ENCODE measurements around the gene RERE.

- no peak for TF ChIP-seq CTCF (IDR thresholded peaks at IDR 0.05)
- TF ChIP-seq GABPA (IDR thresholded peaks at IDR 0.05; ENCODE audit: low read depth): no peak
- TF ChIP-seq FOXJ3 (CRISPR knock-in tag; IDR thresholded peaks at IDR 0.05): no peak
- TF ChIP-seq RAD21 (IDR thresholded peaks at IDR 0.05; ENCODE audit: low read length): no peak
- TF ChIP-seq RCOR1 (IDR thresholded peaks at IDR 0.05; ENCODE audit: low read length): no peak
- no peak for TF ChIP-seq MAX (IDR thresholded peaks at IDR 0.05; ENCODE audit: low read depth)
- peak in 1 of 2 experiments; percentile 37; a peak in 1 of 4 replicates for TF ChIP-seq EP300 (IDR thresholded peaks at IDR 0.05; ENCODE audit: borderline replicate concordance in 1 of 2, low read depth in 1 of 2, low read length in 1 of 2)
- TF ChIP-seq SMC3 (IDR thresholded peaks at IDR 0.05; ENCODE audit: low read depth, low read length): no peak
- peak; percentile 39; the same call in 1 of the 2 replicates for TF ChIP-seq POLR2AphosphoS5 (IDR thresholded peaks at IDR 0.05; ENCODE audit: low read depth, low read length)
- TF ChIP-seq PBX3 (IDR thresholded peaks at IDR 0.05): peak; percentile 81
- no peak for TF ChIP-seq TAF1 (IDR thresholded peaks at IDR 0.05; ENCODE audit: borderline replicate concordance, low read depth, low read length)
Observed at GRCh38 chr1:8666389-8667167, 150.9 kb downstream of the RERE start.

All from SK-N-SH (cell line).